GM18511 (cell line): ENCODE measurements around the gene TMEM233.
"Not testable (repeated sequence)": the region's sequence is repeated elsewhere in the genome, so short reads cannot be mapped to it uniquely, and the experiment has no call there.

Source experiments
- ATAC-seq: cut with Tn5 transposase; IDR thresholded peaks from one replicate; pipeline ENCODE4 v1.9.1; 2021; ENCODE audit warnings: mild to moderate bottlenecking, moderate library complexity; ENCODE audit not compliant: unreplicated experiment

Gene TMEM233

DNA sequence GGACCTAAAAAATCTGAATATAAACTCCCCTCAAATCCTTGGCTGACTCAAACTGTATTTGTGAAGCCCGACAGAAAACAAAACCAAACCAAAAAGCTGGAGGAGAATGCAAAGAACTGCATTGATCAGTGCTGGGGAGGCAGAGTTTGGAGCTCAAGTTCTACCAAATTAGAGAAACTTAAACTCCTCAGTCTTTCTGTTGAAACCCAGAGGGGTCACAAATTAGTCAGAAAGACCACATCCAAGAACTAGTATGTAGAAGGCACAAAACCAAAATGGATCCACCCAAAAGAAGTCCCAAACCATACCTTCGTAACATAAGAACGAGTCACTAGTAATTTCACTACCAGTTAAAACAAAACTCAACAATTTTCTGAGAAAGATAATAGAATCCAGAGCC lies 59.1 kb downstream of the TMEM233 start:
- no peak for ATAC-seq

- not testable (repeated sequence) for ATAC-seq
These were observed 63.4 kb downstream of the TMEM233 start for GRCh38 chr12:119657001-119657400.

DNA sequence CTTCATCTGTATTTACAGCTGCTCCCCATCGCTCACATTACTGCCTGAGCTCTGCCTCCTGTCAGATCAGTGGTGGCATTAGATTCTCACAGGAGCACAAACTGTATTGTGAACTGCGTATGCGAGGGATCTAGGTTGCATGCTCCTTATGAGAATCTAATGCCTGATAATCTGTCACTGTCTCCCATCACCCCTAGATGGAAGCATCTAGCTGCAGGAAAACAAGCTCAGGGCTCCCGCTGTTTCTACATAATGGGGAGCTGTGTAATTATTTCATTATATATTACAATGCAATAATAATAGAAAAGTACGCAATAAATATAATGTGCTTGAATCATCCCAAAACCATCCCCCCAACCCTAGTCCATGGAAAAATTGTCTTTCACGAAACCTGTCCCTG lies 64.6 kb downstream of the TMEM233 start:
- ATAC-seq: not testable (repeated sequence)

- no peak for ATAC-seq
These were observed 65.8 kb downstream of the TMEM233 start for GRCh38 chr12:119659289-119659897.

- no peak for ATAC-seq
These were observed 66.5 kb downstream of the TMEM233 start for GRCh38 chr12:119660076-119660475.

- ATAC-seq: no peak
These were observed 68.3 kb downstream of the TMEM233 start for GRCh38 chr12:119661882-119662281.

DNA sequence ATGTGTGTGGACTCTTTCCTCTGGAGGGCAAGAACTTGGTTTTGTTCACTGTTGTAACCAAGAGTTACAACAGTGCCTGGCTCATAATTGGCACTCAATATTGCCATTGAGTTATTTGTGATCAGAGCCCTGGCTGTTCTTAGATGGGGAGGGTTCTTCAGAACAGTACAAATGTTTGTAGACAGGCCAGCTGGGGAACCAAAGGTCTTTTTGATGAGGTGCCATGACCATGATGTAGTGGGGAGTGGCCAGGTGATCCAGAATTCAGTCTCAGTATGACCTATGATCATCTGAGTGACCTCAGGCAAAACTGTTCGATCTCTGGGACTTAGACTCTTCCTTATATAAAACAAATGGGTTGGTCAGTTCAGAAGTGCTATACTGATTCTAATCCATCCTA lies 71.1 kb downstream of the TMEM233 start:
- ATAC-seq: no peak

GRCh38 chr12:119665164-119665929 lies 71.8 kb downstream of the TMEM233 start:
- no peak for ATAC-seq

GRCh38 chr12:119666226-119666795 lies 72.7 kb downstream of the TMEM233 start:
- ATAC-seq: no peak

DNA sequence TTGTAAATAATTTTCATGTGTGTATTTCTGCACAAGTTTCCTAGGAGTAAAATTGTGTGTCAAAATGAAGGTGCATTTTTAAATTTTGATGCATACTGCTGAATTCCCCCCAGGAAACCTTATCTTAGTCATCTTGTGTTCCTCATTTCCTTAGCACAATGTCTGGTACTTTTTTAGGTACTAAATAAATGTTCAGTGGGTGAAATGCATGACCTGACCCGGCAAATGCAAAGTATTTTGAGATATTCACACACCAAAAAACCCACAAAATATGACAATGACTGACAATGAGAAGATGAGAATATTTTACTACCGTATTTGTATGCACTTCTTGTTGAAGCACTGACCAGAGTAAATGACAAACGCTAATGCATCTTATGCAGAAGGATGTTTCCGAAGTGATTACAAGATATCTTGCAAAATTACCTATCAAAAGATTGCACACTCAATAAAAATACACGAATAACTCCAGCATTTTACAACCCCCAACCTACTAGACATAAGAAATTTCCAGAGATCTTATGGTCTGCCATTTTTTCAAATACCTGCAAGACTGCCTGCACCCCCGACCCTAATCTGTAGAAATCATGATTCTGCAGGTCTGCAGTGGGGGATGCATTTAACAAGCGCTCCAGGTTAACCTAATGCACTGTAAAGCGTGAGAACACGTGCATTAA lies 73.5 kb downstream of the TMEM233 start:
- ATAC-seq: peak; percentile 17

DNA sequence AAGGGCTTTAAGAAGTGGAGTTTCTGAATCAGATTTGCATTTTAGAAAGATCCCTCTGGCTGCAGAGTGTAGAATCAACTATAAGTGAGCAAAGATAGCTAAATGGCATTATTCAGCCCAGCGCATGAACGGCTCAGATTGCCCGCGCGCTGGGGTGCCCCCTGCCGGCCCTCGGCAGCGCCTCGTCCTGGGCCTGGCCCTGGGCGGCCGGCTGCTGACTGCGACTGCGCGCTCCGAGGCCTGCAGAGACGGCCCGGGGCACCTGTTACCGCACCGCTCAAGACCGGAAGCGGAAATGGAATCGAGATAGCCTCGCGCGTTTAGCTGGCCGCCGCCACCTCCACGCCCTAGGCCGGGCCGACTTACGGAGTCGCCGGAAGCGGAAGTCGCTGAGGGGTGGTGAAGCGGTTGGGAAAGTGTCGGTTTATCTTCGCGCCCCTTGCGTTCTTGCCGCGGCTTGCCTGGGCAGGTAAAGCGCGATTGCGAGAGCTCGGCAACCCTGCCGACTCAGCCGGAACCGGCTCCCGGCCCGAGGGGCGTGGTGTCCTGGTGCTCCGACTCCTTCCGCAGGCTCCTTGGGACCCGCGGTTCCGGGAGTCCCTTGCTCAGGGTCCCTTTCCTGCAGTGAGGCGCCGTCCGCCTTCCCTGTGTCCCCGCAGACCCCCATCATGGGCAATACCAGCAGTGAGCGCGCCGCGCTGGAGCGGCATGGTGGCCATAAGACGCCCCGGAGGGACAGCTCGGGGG lies 74.2 kb downstream of the TMEM233 start, which contains the start of gene PRKAB1:
Gene PRKAB1, plus strand, starts transcription at position 557 of the 747 bp plus-strand sequence. Its CDS starts 112 bp downstream, at position 669.
- ATAC-seq: peak; percentile 96

- no peak for ATAC-seq
These were observed 74.8 kb downstream of the TMEM233 start for GRCh38 chr12:119668324-119668841.

DNA sequence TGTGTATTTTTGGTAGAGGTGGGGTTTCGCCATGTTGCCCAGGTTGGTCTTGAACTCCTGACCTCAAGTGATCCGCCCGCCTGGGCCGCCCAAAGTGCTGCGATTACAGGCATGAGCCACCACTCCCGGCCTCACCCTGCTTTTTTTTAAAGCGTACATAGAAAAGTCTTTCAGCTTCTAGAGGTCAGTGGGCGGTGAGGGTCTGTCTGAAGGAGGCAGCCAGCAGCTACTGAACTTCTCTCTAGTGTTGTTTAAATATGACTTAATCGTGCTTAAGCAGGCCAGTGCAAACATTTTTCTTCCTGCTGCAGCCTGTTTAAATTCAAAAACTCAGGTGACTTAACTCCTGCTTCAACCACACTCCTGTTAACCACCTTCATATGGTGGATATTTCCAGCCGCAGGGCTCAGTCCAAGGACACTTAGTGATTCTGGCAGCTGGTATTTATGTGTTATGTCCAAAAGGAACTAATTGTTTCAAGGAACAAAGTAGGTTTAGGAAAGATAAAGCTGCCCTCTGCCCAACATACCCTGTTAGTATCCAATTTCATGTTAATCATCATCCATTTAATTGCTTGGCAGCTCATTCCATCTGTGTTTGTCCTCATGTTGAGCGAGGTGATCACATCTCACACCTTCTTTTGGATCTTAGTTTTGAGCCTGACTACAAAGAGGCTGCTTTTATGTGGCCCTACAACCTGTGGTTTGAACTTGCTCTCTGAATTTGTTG lies 76.3 kb downstream of the TMEM233 start:
- ATAC-seq: no peak

DNA sequence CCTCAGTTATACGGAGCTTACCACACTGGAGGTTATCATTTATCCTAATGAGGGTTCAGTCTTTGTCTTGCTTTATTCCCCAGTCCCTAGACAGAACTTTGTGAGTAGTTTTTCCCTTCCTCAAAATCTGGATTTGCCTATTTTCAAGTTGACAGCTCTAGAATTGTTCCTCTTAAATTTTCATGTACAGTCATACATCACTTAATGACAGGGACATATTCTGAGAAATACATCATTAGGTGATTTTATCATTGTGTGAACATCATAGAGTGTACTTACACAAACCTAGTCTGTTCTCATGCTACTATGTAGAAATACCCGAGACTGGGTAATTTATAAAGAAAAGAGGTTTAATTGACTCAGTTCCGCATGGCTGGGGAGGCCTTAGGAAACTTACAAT lies 77.5 kb downstream of the TMEM233 start:
- ATAC-seq: no peak

GRCh38 chr12:119672194-119672593 lies 78.6 kb downstream of the TMEM233 start:
- ATAC-seq: no peak

GRCh38 chr12:119673634-119674033 lies 80.1 kb downstream of the TMEM233 start:
- ATAC-seq: no peak

DNA sequence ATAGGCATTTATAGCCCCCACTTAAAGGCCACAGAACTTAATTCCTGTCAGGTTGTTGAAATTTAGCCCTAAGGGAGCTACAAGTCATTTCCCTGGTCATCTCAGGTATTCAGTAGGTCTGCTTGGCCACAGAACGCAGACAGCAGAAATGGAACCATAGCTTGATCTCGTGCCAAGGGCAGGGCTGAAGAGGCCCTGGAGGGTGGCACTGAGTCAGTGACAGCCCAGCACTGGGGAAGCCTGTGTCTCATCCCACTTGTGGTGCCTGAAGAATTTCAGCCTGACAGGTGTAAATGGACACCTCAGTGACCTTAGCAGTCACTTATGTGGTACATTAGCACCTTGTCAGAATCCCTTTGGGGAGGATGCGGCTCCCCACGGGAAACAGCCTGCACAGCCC lies 81.0 kb downstream of the TMEM233 start:
- ATAC-seq: no peak

GRCh38 chr12:119676022-119676421 lies 82.4 kb downstream of the TMEM233 start:
- no peak for ATAC-seq

DNA sequence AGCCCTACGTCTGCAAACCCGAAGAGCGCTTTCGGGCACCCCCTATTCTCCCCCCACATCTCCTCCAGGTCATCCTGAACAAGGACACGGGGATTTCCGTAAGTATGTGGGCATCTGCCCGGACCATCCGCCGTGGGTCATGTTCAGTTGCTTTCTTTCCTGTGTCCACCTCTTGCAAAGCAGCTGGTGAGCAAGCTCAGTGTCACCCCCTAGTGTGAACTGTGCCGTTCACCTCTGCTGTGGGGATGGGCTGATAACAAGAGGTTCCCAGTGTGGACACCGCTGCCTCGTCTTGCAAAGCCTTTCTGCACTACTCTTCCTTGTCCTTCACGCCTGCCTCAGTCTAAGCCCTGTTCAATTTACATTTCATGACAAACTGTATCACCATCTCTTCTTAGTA lies 83.0 kb downstream of the TMEM233 start:
- ATAC-seq: no peak

GRCh38 chr12:119678459-119678858 lies 84.9 kb downstream of the TMEM233 start:
- ATAC-seq: no peak
